Stomach (tissue), 9 donors: ENCODE results near the gene C10orf67. TPM values are rescaled to one million over a fixed set of nuclear protein-coding genes. Genes with fewer than 3 reads are reported as not detected.

Experiments
- DNase-seq, 2 donors: peaks; one replicate each; pipeline versions ENCODE4 v3.0.0 to v3.0.0-alpha.2; 2013 to 2019
- H3K27ac ChIP-seq, 5 donors: fragments of 200-600 bp in 4 of 5; sonication (generic) in 4 of 5; one replicate each; pipeline ENCODE4 v1.5.1; 2013 to 2019; ENCODE audit warnings: mild to moderate bottlenecking in 1 of 5, moderate library complexity in 1 of 5
- H3K27me3 ChIP-seq, 3 donors: fragments of 200-600 bp; sonication (generic); one replicate each; pipeline ENCODE4 v1.5.1; 2017 to 2019; ENCODE audit warnings: mixed run types in 1 of 3
- H3K36me3 ChIP-seq, 4 donors: fragments of 200-600 bp; sonication (generic); 1 replicate in 3 of 4; 2 replicates in 1 of 4; pipeline ENCODE4 v1.5.1; 2016 to 2019
- H3K4me1 ChIP-seq, 4 donors: fragments of 200-600 bp; sonication (generic); one replicate each; pipeline ENCODE4 v1.5.1; 2016 to 2019
- H3K4me3 ChIP-seq, 4 donors: fragments of 200-600 bp; sonication (generic) in 3 of 4; one replicate each; pipeline ENCODE4 v1.5.1; 2016 to 2019; ENCODE audit warnings: mild to moderate bottlenecking in 1 of 4
- H3K9me3 ChIP-seq, 4 donors: fragments of 200-600 bp; sonication (generic); one replicate each; pipeline ENCODE4 v1.5.1; 2016 to 2019
- EP300 ChIP-seq: sonication (generic); formaldehyde crosslinking; IDR thresholded peaks from one replicate; pipeline ENCODE4 v1.6.1; 2017; ENCODE audit warnings: antibody characterized with exemption
- POLR2A ChIP-seq, 4 donors: fragments of 450-650 bp; IDR thresholded peaks; one replicate each; pipeline ENCODE4 v1.6.1; 2016; ENCODE audit warnings: antibody characterized with exemption in 4 of 4, control low read depth in 2 of 4, mild to moderate bottlenecking in 1 of 4, moderate library complexity in 1 of 4
- POLR2AphosphoS5 ChIP-seq, 3 donors: sonication (generic); formaldehyde crosslinking; IDR thresholded peaks; one replicate each; pipeline ENCODE4 v1.6.1; 2016; ENCODE audit warnings: antibody characterized with exemption in 3 of 3
- whole genome bisulfite sequencing, 5 donors: extraction: QIAGEN DNeasy Blood & Tissue Kit in 3 of 5; methylation state at CpG; one replicate each; pipeline versions ENCODE4 v1.1.5 to v1.1.7; 2013 to 2018; 5-methylcytosine and 5-hydroxymethylcytosine counted together
- intact Hi-C: fragments of 100-400 bp; cut with DNase I; formaldehyde crosslinking; loops from one replicate; pipeline ENCODE4 v1.15.1; 2023; ENCODE audit warnings: low total_unique reads
- polyA plus RNA-seq, 3 donors: library from polyadenylated mRNA; stranded (reverse); fragments of 200-250 nt; gene quantifications; one replicate each; pipeline ENCODE4 v1.2.3, GENCODE V29; 2013
- total RNA-seq, 5 donors: library from RNA; depleted of rRNA; stranded (reverse); fragments of >200 nt; gene quantifications; one replicate each; pipeline versions ENCODE4 v1.1.0 to v1.2.3, GENCODE V29; 2014 to 2016
- TF ChIP-seq, protein P1 (sequence below), 7 experiments: fragments of 450-650 bp in 4 of 7; fragments of 200-600 bp in 3 of 7; sonication (generic) in 3 of 7; IDR thresholded peaks; one replicate each; pipeline ENCODE4 v1.5.1; 2016 to 2019; ENCODE audit warnings: antibody characterized with exemption in 7 of 7, control low read depth in 2 of 7, mild to moderate bottlenecking in 1 of 7
- donor health status: healthy with polysubstance abuse.
- donor health status: Bipolar disorder and iron deficiency.
- donor health status: healthy.

C10orf67 gene
- total and polyA plus RNA-seq, 8 donors = 0.18 to 1.2 (median 0.31) TPM; not detected in 5

DNA sequence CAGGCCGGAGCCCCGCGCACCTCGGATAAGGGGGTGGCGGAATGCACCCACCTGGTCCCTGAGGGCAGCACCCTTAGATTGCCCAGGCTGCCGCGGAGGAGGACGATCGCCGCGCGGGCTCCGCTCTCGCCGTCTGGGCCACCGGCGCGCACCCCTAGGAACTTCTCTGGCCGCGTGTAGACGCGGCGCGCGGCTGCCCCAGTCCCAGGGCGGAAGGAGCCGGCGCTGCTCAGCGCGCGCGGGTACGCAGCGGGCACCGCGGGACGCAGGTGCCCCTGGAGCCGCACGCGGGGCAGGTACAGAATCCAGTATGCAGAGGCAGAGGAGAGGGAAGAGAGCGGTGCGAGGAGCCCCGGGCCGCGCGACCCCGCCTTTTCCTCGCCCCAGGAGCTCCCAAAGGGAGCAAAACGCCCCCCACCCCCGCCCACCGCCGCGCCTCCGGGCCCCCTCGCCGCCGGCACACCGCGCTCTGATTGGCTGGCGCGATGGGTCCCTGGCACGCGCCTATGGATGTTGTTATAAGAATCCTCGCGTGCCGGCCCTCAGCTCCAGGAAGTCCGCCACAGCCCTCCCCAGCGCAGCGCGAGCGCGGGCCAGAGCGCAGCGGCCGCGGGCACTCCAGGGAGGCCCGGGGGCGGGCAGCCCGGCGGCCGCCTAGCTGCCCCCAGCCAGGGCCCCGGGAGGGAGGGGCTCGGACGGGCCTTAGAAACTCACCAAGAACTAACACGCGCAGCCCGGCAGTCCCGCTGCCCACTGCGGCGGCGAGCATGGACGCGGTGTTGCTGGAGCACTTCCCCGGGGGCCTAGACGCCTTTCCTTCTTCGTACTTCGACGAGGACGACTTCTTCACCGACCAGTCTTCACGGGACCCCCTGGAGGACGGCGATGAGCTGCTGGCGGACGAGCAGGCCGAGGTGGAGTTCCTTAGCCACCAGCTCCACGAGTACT, 152.6 kb downstream of the C10orf67 start, which contains the start of gene PTF1A:
TSS of gene PTF1A (plus strand) at position 549 of the 948 bp plus-strand sequence. CDS start at position 768, 219 bp downstream.
- H3K36me3 ChIP-seq = no peaks in the 10 kb centered on the region
- peaks cover 0 to 8% (median 0%) of the 10 kb centered on the region in 4 donors for H3K9me3 ChIP-seq
- intact Hi-C loops = no loop called here
- TF ChIP-seq EP300 (no peak), POLR2AphosphoS5 (IDR thresholded peaks at IDR 0.05) (no peak), POLR2A (IDR thresholded peaks at IDR 0.05) (no peak)
- TF ChIP-seq, protein P1, sequence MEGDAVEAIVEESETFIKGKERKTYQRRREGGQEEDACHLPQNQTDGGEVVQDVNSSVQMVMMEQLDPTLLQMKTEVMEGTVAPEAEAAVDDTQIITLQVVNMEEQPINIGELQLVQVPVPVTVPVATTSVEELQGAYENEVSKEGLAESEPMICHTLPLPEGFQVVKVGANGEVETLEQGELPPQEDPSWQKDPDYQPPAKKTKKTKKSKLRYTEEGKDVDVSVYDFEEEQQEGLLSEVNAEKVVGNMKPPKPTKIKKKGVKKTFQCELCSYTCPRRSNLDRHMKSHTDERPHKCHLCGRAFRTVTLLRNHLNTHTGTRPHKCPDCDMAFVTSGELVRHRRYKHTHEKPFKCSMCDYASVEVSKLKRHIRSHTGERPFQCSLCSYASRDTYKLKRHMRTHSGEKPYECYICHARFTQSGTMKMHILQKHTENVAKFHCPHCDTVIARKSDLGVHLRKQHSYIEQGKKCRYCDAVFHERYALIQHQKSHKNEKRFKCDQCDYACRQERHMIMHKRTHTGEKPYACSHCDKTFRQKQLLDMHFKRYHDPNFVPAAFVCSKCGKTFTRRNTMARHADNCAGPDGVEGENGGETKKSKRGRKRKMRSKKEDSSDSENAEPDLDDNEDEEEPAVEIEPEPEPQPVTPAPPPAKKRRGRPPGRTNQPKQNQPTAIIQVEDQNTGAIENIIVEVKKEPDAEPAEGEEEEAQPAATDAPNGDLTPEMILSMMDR (IDR thresholded peaks at IDR 0.05) = no peak
- no peak within 1 kb of the TSS for H3K27ac ChIP-seq
- WGBS, 5 donors = 2 to 8% (median 3%) methylated on average over 40 to 107 of the region's 107 CpGs
- peak within 1 kb of the TSS; percentile 3 to 23 (median 18) for H3K4me3 ChIP-seq
- peaks cover 27 to 100% (median 72%) of the 10 kb centered on the region in 3 donors for H3K27me3 ChIP-seq
- peaks cover 11 to 33% (median 20%) of the 10 kb centered on the region in 4 donors for H3K4me1 ChIP-seq
- DNase-seq = peak in 1 of 2 donors; percentile 67

DNA sequence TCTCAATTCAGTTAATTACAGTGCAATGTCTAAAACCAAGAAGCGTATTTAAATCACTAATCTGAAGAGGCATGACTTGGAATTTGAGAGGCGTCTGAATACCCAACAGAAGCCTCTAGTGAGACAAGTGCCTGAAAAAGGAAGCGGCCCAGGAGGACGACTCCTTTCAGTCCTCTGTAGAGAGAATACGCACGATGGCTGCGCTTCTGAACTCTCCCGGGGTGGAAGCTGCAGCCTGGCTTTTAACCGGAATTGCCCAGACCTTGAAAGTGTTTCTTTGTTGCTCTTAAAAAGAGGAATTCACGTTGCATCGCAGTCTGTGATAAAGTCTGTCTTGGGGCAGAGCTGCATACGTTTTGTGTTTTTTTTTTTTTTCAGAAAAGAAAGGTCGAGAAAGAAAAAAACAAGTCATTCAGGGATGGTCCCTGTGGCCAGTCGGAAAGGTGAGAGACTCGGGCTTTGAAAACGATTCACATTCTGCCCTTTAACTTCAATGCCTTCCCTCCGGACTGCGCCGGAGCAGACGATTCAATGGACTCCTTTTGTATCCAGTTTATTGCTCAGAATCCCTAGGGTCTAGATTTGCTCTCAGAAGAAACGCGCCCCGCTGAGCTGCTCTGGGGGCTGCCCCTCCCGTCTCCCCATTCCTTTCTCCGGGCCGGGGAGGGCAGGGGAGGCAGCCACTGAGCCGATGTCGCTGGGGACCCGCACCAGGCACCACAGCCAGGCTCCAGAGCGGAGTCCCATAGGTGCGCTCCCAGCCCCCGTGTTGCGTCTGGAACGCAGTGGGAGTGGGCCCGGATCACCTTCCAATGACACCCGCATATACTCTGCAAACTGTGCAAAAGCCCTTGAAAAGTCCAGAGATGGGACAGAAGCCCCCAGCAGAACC, 153.5 kb downstream of the C10orf67 start:
- H3K4me1 ChIP-seq = peaks cover 11 to 38% (median 20%) of the 10 kb centered on the region in 4 donors
- no peak for DNase-seq
- intact Hi-C loops = no loop called here
- H3K36me3 ChIP-seq = no peaks in the 10 kb centered on the region
- H3K27ac ChIP-seq = no peak overlapping the region
- H3K27me3 ChIP-seq = peaks cover 24 to 98% (median 63%) of the 10 kb centered on the region in 3 donors
- H3K9me3 ChIP-seq = peaks cover 0 to 8% (median 0%) of the 10 kb centered on the region in 4 donors
- peak overlapping the region in 3 of 4 donors; percentile 3 to 23 (median 23) for H3K4me3 ChIP-seq
- WGBS, 5 donors = 3 to 4% (median 4%) methylated on average over 27 to 36 of the region's 36 CpGs
- no peak for TF ChIP-seq POLR2A (IDR thresholded peaks at IDR 0.05)
- TF ChIP-seq POLR2AphosphoS5 (IDR thresholded peaks at IDR 0.05) = no peak
- TF ChIP-seq EP300 = no peak
- TF ChIP-seq, protein P1 (IDR thresholded peaks at IDR 0.05) = no peak

DNA sequence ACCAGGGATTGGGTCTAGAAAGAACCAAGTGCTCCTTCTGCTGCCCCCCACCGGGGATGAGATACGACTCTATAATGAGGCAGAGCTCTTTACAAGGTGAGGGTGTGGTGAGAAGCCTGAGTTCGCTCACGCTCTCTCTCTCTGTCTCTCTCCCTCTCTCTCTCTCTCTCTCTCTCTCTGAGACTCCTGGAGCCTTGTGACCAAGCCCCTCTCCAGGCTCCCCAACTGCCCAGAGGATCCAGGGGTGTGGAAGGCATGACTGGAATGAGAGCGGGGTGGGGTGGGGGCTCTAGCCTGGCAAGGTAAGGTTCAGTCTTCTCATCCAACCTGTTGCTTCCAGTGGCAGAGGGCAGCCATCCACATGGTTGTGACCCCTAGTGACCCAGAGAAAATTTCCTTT, 155.6 kb downstream of the C10orf67 start:
- TF ChIP-seq POLR2AphosphoS5 (IDR thresholded peaks at IDR 0.05) = no peak
- no peak for TF ChIP-seq EP300
- TF ChIP-seq POLR2A (IDR thresholded peaks at IDR 0.05) = no peak
- TF ChIP-seq, protein P1 (IDR thresholded peaks at IDR 0.05) = no peak
- Histone ChIP-seq H3K9me3 (no peaks in the 10 kb centered on the region), H3K4me1 (peaks cover 11 to 31% (median 17%) of the 10 kb centered on the region in 4 donors), H3K27me3 (peaks cover 17 to 77% (median 42%) of the 10 kb centered on the region in 3 donors), H3K36me3 (no peaks in the 10 kb centered on the region), H3K4me3 (no peak overlapping the region), H3K27ac (no peak overlapping the region)
- no peak for DNase-seq
- intact Hi-C loops = no loop called here
- 28 to 46% (median 36%) methylated on average over 5 of the region's 5 CpGs for WGBS, 5 donors

DNA sequence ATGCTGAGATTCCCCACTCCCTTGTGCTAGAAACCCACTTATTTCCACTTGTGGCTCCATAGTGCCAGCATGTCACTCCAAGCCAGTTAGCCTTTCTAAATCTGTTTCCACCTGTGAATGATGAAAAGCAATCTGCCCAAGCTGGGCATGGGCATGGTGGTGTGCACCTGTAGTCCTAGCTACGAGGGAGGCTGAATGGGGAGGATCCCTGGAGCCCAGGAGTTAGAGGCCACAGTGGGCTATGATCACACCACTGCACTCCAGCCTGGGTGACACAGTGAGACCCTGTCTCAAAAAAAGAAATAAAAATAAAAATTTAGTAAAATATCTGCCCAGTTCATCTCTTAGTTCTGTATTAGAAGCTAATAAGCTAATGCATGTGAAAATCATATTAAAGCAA, 157.4 kb downstream of the C10orf67 start:
- H3K27ac ChIP-seq = no peak overlapping the region
- peaks cover 6 to 66% (median 26%) of the 10 kb centered on the region in 3 donors for H3K27me3 ChIP-seq
- 79 to 100% (median 81%) methylated on average over 1 of the region's 1 CpG for WGBS, 5 donors
- no peak for TF ChIP-seq POLR2AphosphoS5 (IDR thresholded peaks at IDR 0.05)
- TF ChIP-seq POLR2A (IDR thresholded peaks at IDR 0.05) = no peak
- no peak for TF ChIP-seq EP300
- TF ChIP-seq, protein P1 (IDR thresholded peaks at IDR 0.05) = no peak
- H3K4me1 ChIP-seq = peaks cover 2 to 23% (median 8%) of the 10 kb centered on the region in 4 donors
- no peaks in the 10 kb centered on the region for H3K9me3 ChIP-seq
- intact Hi-C loops = no loop called here
- DNase-seq = no peak
- no peak overlapping the region for H3K4me3 ChIP-seq
- H3K36me3 ChIP-seq = no peaks in the 10 kb centered on the region
